ENCODE data around the gene AMT. TPM values are rescaled to one million over a fixed set of nuclear protein-coding genes. Genes with fewer than 3 reads are reported as not detected.

AMT gene, protein sequence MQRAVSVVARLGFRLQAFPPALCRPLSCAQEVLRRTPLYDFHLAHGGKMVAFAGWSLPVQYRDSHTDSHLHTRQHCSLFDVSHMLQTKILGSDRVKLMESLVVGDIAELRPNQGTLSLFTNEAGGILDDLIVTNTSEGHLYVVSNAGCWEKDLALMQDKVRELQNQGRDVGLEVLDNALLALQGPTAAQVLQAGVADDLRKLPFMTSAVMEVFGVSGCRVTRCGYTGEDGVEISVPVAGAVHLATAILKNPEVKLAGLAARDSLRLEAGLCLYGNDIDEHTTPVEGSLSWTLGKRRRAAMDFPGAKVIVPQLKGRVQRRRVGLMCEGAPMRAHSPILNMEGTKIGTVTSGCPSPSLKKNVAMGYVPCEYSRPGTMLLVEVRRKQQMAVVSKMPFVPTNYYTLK
- total RNA-seq (10 to 100 TPM in 1 of 2 donors, 1 to 10 TPM in 1; 4.1 to 16.4 TPM), polyA plus RNA-seq (ENCODE audit: insufficient read length in 2 of 2) (10 to 100 TPM; 19.6 to 22.2 TPM)
- long read RNA-seq, donor 1, transcript AMT-235 (1 exons, 1,579 nt): major isoform, 6 of 11 reads
- long read RNA-seq, donor 1, partial matches to known transcripts: 0 of 11 reads
- long read RNA-seq, donor 1, other reads (novel, unspliced or antisense): 0 of 11 reads
- long read RNA-seq, donor 2, partial matches to known transcripts: 0 of 1 reads
- long read RNA-seq, donor 2, other reads (novel, unspliced or antisense): 0 of 1 reads
- long read RNA-seq, donor 3, partial matches to known transcripts: 0 of 1 reads
- long read RNA-seq, donor 3, other reads (novel, unspliced or antisense): 0 of 1 reads
- long read RNA-seq, donor 4, full-length matches to known transcripts: 27 of 27 reads
- long read RNA-seq, donor 4, partial matches to known transcripts: 0 of 27 reads
- long read RNA-seq, donor 4, other reads (novel, unspliced or antisense): 0 of 27 reads

DNA sequence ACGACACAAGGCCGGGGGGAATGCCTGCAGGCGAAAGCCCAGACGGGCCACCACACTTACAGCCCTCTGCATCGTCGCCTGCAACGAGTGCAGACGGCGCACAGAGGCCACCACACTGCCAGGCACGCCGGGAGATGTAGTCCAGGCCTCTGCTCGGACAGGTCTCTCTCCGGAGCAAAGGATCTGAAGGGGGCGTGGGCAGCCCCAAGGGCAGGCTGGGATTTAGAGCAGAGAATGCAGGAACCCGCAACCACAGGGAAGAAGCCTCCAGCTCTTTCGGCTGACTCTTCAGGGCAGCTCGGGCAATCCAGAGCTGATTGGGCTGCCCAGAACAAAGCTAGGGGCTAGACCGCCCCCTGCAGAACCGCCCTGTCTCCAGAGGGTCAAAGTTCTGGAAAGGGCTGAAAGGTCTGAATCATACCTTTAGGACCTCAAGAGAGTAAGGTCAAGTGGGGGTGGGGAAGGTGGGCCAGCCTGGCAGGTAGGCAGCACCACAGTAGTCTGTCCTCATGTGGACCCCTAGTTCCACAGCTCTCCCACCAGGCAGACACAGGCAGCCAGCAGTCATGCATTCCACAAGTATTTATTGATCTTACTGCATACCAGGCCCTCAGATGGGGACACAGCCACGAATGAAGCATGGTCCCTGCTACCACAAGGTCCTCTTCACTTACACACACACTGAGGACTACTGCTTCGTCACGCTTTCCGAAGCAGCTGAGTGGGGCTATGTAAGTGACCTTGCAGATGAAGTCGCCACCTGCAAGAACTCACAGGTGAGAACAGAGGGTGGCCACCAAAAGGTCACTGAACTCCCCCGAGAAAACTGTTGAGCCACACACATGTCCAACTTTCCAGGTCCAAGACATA, at the start of gene AMT:
Gene AMT, minus strand, starts transcription at position 95 of the 870 bp plus-strand sequence. Its CDS starts 23 bp downstream, at position 72.
- peaks cover 46% of the 10 kb centered on the region for H3K36me3 ChIP-seq (ENCODE audit: control insufficient read depth, insufficient read depth, low read length)
- WGBS (ENCODE audit: insufficient coverage): 28% methylated on average over 25 of the region's 25 CpGs
- peaks cover 23% of the 10 kb centered on the region for H3K4me1 ChIP-seq (ENCODE audit: control insufficient read depth, insufficient read depth, low read length)
- peak within 1 kb of the TSS; percentile 46 for H3K4me3 ChIP-seq (ENCODE audit: low read depth, low read length)
- H3K27ac ChIP-seq (ENCODE audit: low read depth, low read length): peak within 1 kb of the TSS; percentile 40
- no peaks in the 10 kb centered on the region for H3K27me3 ChIP-seq (ENCODE audit: control insufficient read depth, insufficient read depth, low read length)
- DNase-seq (ENCODE audit: low read depth in 4 of 6, low spot score in 6 of 6): peak in 2 of 6 donors; percentile 60 to 62
- H3K9me3 ChIP-seq (ENCODE audit: control insufficient read depth, insufficient read depth, low read length): no peaks in the 10 kb centered on the region

DNA sequence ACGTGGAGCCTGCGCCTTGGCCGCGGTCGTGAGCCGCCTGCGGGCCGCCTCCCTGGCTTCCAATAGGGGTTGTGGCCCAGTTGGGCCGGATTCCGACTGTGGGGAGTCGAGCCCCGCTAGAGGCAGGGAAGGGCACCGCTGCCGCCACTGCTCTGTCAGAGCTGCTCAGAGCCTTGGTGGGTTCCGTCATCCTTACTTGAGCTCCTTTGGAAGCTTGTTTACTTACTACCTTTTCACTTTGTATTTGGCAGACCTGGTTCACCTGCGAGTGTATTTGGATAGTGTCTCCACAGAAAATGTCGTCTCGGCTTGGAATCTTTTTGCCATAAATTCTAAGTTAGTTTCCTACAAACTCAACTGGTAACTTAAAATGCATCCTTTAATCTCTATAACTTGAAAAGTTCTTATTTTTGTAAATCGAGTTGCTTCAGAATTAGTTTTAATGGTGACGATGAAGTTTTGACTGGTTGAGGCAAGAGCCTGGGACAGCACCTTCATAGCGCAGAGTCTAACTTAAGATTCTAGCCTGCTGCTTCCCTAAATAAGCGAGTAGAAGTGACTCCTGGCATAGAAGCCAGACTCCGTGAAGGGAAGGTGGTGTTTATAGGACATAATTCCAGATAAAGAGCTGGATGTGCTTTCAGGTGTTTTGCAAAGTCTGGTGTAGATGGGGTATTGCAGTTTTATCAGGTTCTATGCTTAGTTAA, 48.6 kb upstream of the AMT start:
- peak overlapping the region; percentile 74 for H3K4me3 ChIP-seq (ENCODE audit: low read depth, low read length)
- H3K36me3 ChIP-seq (ENCODE audit: control insufficient read depth, insufficient read depth, low read length): peaks cover 15% of the 10 kb centered on the region
- peak overlapping the region; percentile 91 for H3K27ac ChIP-seq (ENCODE audit: low read depth, low read length)
- WGBS (ENCODE audit: insufficient coverage): 3% methylated on average over 20 of the region's 23 CpGs
- peaks cover 23% of the 10 kb centered on the region for H3K4me1 ChIP-seq (ENCODE audit: control insufficient read depth, insufficient read depth, low read length)
- DNase-seq (ENCODE audit: low read depth in 4 of 6, low spot score in 6 of 6): no peak
- no peaks in the 10 kb centered on the region for H3K27me3 ChIP-seq (ENCODE audit: control insufficient read depth, insufficient read depth, low read length)
- no peaks in the 10 kb centered on the region for H3K9me3 ChIP-seq (ENCODE audit: control insufficient read depth, insufficient read depth, low read length)

DNA sequence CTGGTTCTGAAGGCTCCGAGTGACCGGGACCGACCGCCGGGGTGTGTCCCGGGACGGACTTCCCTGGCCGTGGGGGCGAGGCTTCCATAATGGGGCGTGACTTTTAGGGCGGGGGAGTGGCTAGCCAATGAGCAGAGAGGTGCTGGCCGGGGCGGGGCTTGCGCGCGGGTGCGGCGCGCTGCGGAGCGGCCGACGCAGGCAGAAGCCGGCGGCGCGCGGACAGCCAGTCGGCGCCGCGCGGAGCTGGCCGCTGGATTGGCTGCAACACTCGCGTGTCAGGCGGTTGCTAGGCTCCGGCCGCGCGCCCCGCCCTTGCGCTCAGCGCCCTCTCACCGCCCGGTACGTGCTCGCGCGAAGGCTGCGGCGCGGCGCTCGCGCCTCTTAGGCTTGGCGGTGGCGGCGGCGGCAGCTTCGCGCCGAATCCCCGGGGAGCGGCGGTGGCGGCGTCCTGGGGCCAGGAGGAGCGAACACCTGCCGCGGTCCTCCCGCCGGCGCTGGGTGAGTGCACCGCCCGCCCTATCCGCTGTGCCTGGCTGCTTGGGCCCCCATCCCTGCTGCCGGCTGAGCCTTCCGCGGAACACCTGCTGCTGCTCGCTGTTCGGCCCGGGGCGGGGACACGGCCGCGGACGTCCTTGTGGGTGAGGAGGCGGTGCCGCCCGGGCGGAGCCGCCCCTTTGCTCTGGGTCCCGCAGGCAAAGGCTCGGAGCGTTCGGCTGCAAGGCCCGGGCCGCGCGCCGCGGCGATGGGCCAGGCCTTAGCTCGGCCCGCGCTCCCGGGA, 47.9 kb upstream of the AMT start, which contains the start of gene DAG1:
Gene DAG1, plus strand, starts transcription at position 332 of the 778 bp plus-strand sequence. CDS start 40,268 bp downstream, outside the sequence.
- H3K9me3 ChIP-seq (ENCODE audit: control insufficient read depth, insufficient read depth, low read length): no peaks in the 10 kb centered on the region
- peak; percentile 85 to 99 (median 94) for DNase-seq (ENCODE audit: low read depth in 4 of 6, low spot score in 6 of 6)
- peak within 1 kb of the TSS; percentile 100 for H3K27ac ChIP-seq (ENCODE audit: low read depth, low read length)
- H3K4me1 ChIP-seq (ENCODE audit: control insufficient read depth, insufficient read depth, low read length): peaks cover 30% of the 10 kb centered on the region
- peak within 1 kb of the TSS; percentile 78 for H3K4me3 ChIP-seq (ENCODE audit: low read depth, low read length)
- H3K27me3 ChIP-seq (ENCODE audit: control insufficient read depth, insufficient read depth, low read length): no peaks in the 10 kb centered on the region
- WGBS (ENCODE audit: insufficient coverage): under 1% methylated on average over 108 of the region's 108 CpGs
- H3K36me3 ChIP-seq (ENCODE audit: control insufficient read depth, insufficient read depth, low read length): peaks cover 10% of the 10 kb centered on the region

DNA sequence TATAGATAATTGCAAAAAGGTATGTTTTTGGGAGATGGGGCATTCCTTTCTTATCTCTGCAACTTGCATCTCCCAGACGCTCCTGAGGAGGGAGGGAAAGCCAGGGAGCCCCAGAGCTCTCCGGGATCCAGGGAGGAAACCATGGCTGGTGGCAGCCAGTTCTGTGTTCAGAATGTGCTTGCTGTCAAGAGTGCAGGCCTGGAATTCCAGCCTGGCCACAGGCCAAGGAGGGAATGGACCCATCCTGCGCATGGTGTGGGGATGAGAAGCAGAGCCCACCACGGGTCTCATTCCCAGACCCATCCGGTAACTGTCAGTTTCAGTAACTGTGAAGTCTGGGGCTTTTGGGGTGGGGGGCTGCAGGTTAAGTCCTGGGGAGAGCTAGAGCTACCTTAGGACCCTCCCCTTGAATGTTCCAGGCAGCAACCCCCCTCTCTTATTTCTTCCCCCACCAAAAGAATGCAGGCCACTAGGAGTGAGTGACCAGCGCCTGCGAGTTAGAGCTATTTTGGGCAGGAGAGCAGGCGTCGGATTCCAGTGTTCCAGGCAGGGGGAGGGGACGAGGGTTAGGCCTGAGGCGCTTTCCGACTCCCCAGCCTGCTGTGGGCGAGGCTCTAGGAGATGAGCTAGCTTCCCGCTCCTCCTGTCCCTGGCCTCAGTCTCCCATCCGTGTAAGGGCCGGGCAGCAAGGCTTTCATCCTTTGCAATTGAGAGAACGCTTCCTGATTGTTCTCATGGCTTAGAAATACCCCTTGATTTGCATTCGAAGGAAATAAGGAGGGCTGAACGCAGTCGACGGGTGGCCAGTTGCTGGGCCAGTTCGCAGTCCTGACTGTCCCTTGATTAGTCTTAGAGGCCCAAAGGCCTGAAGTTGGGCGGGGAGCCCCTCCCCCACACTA, 47.0 kb upstream of the AMT start:
- H3K27ac ChIP-seq (ENCODE audit: low read depth, low read length): peak overlapping the region; percentile 100
- WGBS (ENCODE audit: insufficient coverage): 3% methylated on average over 20 of the region's 23 CpGs

DNA sequence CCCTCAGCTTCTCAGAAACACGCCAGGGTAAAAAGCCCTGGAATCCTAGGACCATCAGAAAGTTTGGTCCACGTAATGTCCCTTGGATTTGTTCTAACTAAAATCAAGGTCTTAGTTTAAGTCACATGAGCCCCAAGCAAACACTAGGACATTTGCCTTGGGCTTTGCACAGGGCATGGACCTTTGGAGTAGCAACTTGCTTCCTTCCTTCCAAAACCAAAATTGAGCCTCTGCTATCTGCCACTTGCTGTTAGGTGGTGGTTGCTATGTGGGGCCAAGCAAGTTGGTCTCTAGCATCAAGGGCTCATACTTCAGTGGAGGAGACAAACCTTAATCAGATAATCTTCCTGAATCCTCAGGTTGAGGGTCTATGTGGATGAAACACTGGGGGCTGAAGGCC, 43.8 kb upstream of the AMT start:
- 83% methylated on average over 2 of the region's 2 CpGs for WGBS (ENCODE audit: insufficient coverage)
- Histone ChIP-seq H3K9me3 (ENCODE audit: control insufficient read depth, insufficient read depth, low read length) (no peaks in the 10 kb centered on the region), H3K4me3 (ENCODE audit: low read depth, low read length) (no peak overlapping the region), H3K4me1 (ENCODE audit: control insufficient read depth, insufficient read depth, low read length) (peaks cover 31% of the 10 kb centered on the region), H3K36me3 (ENCODE audit: control insufficient read depth, insufficient read depth, low read length) (no peaks in the 10 kb centered on the region), H3K27me3 (ENCODE audit: control insufficient read depth, insufficient read depth, low read length) (no peaks in the 10 kb centered on the region), H3K27ac (ENCODE audit: low read depth, low read length) (peak overlapping the region; percentile 76)
- DNase-seq (ENCODE audit: low read depth in 4 of 6, low spot score in 6 of 6): no peak

More for the DNA sequence above, 47.0 kb upstream of the AMT start:
- peaks cover 30% of the 10 kb centered on the region for H3K4me1 ChIP-seq (ENCODE audit: control insufficient read depth, insufficient read depth, low read length)
- peaks cover 7% of the 10 kb centered on the region for H3K36me3 ChIP-seq (ENCODE audit: control insufficient read depth, insufficient read depth, low read length)
- H3K4me3 ChIP-seq (ENCODE audit: low read depth, low read length): peak overlapping the region; percentile 78
- H3K9me3 ChIP-seq (ENCODE audit: control insufficient read depth, insufficient read depth, low read length): no peaks in the 10 kb centered on the region
- peak in 5 of 6 donors; percentile 35 to 75 (median 50) for DNase-seq (ENCODE audit: low read depth in 4 of 6, low spot score in 6 of 6)
- no peaks in the 10 kb centered on the region for H3K27me3 ChIP-seq (ENCODE audit: control insufficient read depth, insufficient read depth, low read length)

DNA sequence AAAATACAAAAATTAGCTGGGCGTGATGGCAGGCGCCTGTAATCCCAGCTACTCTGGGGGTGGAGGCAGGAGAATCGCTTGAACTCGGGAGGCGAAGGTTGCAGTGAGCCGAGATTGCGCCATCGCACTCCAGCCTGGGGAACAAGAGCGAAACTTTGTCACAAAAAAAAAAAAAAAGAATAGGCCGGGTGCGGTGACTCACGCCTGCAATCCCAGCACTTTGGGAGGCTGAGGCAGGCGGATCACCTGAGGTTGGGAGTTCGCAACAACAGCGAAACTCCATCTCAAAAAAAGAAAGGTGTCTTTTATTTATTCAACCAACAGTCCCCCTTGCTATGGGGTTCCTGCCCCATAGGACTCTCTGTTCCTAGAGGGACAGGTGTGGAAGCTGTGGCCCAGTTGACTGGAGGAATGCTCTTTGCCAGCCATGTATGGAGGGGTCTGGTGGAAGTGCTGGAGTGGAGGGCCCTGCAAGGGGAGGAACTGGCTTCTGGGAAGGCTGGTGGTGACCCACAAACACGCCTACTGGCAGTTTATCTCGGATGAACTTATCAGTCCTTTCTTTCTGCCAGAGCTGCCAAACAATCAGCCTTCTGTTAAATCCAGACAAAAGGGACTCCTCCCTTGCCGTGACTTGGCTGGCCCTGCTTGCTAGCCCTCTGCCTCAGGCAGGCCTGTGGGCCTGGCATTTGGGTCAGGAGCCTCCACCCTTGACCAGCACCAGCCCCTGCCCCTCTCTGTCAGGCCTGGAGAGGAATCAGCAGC, 43.2 kb upstream of the AMT start:
- peaks cover 32% of the 10 kb centered on the region for H3K4me1 ChIP-seq (ENCODE audit: control insufficient read depth, insufficient read depth, low read length)
- no peak overlapping the region for H3K4me3 ChIP-seq (ENCODE audit: low read depth, low read length)
- H3K27me3 ChIP-seq (ENCODE audit: control insufficient read depth, insufficient read depth, low read length): no peaks in the 10 kb centered on the region
- 84% methylated on average over 12 of the region's 18 CpGs for WGBS (ENCODE audit: insufficient coverage)
- DNase-seq (ENCODE audit: low read depth in 4 of 6, low spot score in 6 of 6): peak in 1 of 6 donors; percentile 26
- H3K27ac ChIP-seq (ENCODE audit: low read depth, low read length): peak overlapping the region; percentile 76
- no peaks in the 10 kb centered on the region for H3K9me3 ChIP-seq (ENCODE audit: control insufficient read depth, insufficient read depth, low read length)
- no peaks in the 10 kb centered on the region for H3K36me3 ChIP-seq (ENCODE audit: control insufficient read depth, insufficient read depth, low read length)

DNA sequence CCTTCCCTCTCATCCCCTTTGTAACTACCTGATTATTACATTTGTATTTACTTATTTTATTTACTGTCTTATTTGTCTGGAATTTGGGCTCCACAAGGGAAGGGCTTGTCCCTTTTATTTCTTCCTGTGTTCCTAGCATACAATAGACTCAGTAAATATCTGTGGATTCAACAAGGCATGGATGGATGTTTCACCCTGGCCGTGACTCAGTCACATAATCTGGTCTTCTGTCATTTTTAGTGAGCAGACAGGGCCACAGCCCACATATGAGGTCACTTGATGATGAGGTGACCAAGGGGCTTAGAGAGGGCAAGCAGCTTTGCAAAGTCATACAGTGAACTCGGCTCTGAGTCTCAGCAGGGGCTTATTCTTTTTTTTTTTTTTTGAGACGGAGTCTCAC, 39.9 kb upstream of the AMT start:
- Histone ChIP-seq H3K4me3 (ENCODE audit: low read depth, low read length) (no peak overlapping the region), H3K27ac (ENCODE audit: low read depth, low read length) (peak overlapping the region; percentile 34), H3K27me3 (ENCODE audit: control insufficient read depth, insufficient read depth, low read length) (no peaks in the 10 kb centered on the region), H3K4me1 (ENCODE audit: control insufficient read depth, insufficient read depth, low read length) (peaks cover 31% of the 10 kb centered on the region), H3K9me3 (ENCODE audit: control insufficient read depth, insufficient read depth, low read length) (no peaks in the 10 kb centered on the region), H3K36me3 (ENCODE audit: control insufficient read depth, insufficient read depth, low read length) (no peaks in the 10 kb centered on the region)
- 75% methylated on average over 1 of the region's 3 CpGs for WGBS (ENCODE audit: insufficient coverage)
- no peak for DNase-seq (ENCODE audit: low read depth in 4 of 6, low spot score in 6 of 6)
